Transverse colon (tissue), 4 donors: Measurements from ENCODE around the gene TLX1. TPM values are rescaled to one million over a fixed set of nuclear protein-coding genes. Genes with fewer than 3 reads are reported as not detected.

Source experiments
- DNase-seq: peaks from one replicate; pipeline ENCODE4 v3.0.0-alpha.2; 2019
- H3K27ac ChIP-seq, 4 donors: fragments of 200-600 bp; sonication (generic); 2 replicates each; pipeline ENCODE4 v1.5.1; 2016 to 2018; ENCODE audit warnings: inconsistent platforms in 4 of 4
- H3K27me3 ChIP-seq: fragments of 200-600 bp; sonication (generic); 2 replicates; pipeline ENCODE4 v1.5.1; 2017; ENCODE audit warnings: inconsistent platforms
- H3K36me3 ChIP-seq, 4 donors: fragments of 200-600 bp; sonication (generic); 2 replicates each; pipeline ENCODE4 v1.5.1; 2017 to 2019; ENCODE audit warnings: inconsistent platforms in 4 of 4
- H3K4me1 ChIP-seq, 4 donors: fragments of 200-600 bp; sonication (generic); 2 replicates each; pipeline ENCODE4 v1.5.1; 2017 to 2020; ENCODE audit warnings: inconsistent platforms in 4 of 4
- H3K4me3 ChIP-seq, 4 donors: fragments of 200-600 bp; sonication (generic); 1 replicate in 1 of 4; 2 replicates in 3 of 4; pipeline versions ENCODE4 v1.5.1 to v1.6.1; 2017 to 2019; ENCODE audit warnings: inconsistent platforms in 4 of 4
- H3K9me3 ChIP-seq, 2 donors: fragments of 200-600 bp; sonication (generic); 2 replicates each; pipeline ENCODE4 v1.5.1; 2017 to 2019; ENCODE audit warnings: inconsistent platforms in 2 of 2
- CTCF ChIP-seq, 5 experiments: fragments of 200-600 bp in 3 of 5; fragments of 450-650 bp in 2 of 5; sonication (generic) in 3 of 5; IDR thresholded peaks; 1 replicate in 2 of 5; 2 replicates in 3 of 5; pipeline ENCODE4 v1.5.1; 2016 to 2017; ENCODE audit warnings: antibody characterized with exemption in 5 of 5, inconsistent platforms in 3 of 5, mild to moderate bottlenecking in 2 of 5, moderate library complexity in 1 of 5
- EP300 ChIP-seq: sonication (generic); formaldehyde crosslinking; IDR thresholded peaks from one replicate; pipeline ENCODE4 v1.6.1; 2017; ENCODE audit warnings: antibody characterized with exemption, low read depth
- POLR2A ChIP-seq: fragments of 450-650 bp; IDR thresholded peaks from one replicate; pipeline ENCODE4 v1.6.1; 2016; ENCODE audit warnings: antibody characterized with exemption, mild to moderate bottlenecking, moderate library complexity
- POLR2AphosphoS5 ChIP-seq, 3 donors: sonication (generic); formaldehyde crosslinking; IDR thresholded peaks; one replicate each; pipeline ENCODE4 v1.6.1; 2016; ENCODE audit warnings: antibody characterized with exemption in 3 of 3
- WGBS, 2 donors: methylation state at CpG; one replicate each; pipeline ENCODE4 v1.1.5; 2018; ENCODE audit warnings: low coverage in 1 of 2; 5-methylcytosine and 5-hydroxymethylcytosine counted together
- in situ Hi-C, 4 donors: fragments of 200-750 bp; cut with MboI; loops; one replicate each; pipeline versions ENCODE4 v1.15.0 to v1.15.1; 2017; ENCODE audit warnings: low sequenced_read_pairs in 3 of 4, low pct_ligation_motif_present in 1 of 4, low pct_unique_long_range_greater_than_20kb in 1 of 4
- intact Hi-C: fragments of 100-400 bp; cut with DNase I; formaldehyde crosslinking; loops from one replicate; pipeline ENCODE4 v1.15.1; 2023; ENCODE audit warnings: low total_unique reads
- total RNA-seq, 4 donors: library from RNA; depleted of rRNA; stranded (reverse); fragments of >200 nt; gene quantifications; one replicate each; pipeline ENCODE4 v1.1.0, GENCODE V29; 2016

TLX1 gene
- total RNA-seq, 4 donors from 2014 or later = 0.14 to 0.60 TPM; not detected in 2

- intact Hi-C loops (no loop called here), in situ Hi-C loops (no loop called here)
- Histone ChIP-seq H3K27ac (no peak overlapping the region), H3K9me3 (no peaks in the 10 kb centered on the region), H3K4me1 (peaks cover 9 to 42% (median 26%) of the 10 kb centered on the region in 4 donors), H3K36me3 (no peaks in the 10 kb centered on the region), H3K27me3 (peaks cover 100% of the 10 kb centered on the region), H3K4me3 (peak overlapping the region in 1 of 4 donors; percentile 23)
- TF ChIP-seq POLR2AphosphoS5 (IDR thresholded peaks at IDR 0.05) (no peak), POLR2A (no peak), EP300 (no peak)
- no peak for DNase-seq
- 22% methylated on average over 41 of the region's 54 CpGs; no CpG with 5 or more reads in 1 of the 2 donors for WGBS, 2 donors
Observed at GRCh38 chr10:101133489-101134298, 2.6 kb downstream of the TLX1 start.

GRCh38 chr10:101134299-101135127 lies 3.4 kb downstream of the TLX1 start:
- WGBS, 2 donors = 9% methylated on average over 35 of the region's 60 CpGs; no CpG with 5 or more reads in 1 of the 2 donors
- no peaks in the 10 kb centered on the region for H3K9me3 ChIP-seq
- peaks cover 9 to 42% (median 26%) of the 10 kb centered on the region in 4 donors for H3K4me1 ChIP-seq
- H3K4me3 ChIP-seq = peak overlapping the region in 1 of 4 donors; percentile 23
- H3K27ac ChIP-seq = no peak overlapping the region
- H3K36me3 ChIP-seq = no peaks in the 10 kb centered on the region
- DNase-seq = no peak
- no peak for TF ChIP-seq CTCF (IDR thresholded peaks at IDR 0.05)
- no peak for TF ChIP-seq POLR2AphosphoS5 (IDR thresholded peaks at IDR 0.05)
- no peak for TF ChIP-seq POLR2A
- TF ChIP-seq EP300 = no peak
- peaks cover 100% of the 10 kb centered on the region for H3K27me3 ChIP-seq
- intact Hi-C loops (no loop called here), in situ Hi-C loops (no loop called here)

- no peak overlapping the region for H3K27ac ChIP-seq
- intact Hi-C loops (no loop called here), in situ Hi-C loops (no loop called here)
- no peaks in the 10 kb centered on the region for H3K36me3 ChIP-seq
- H3K27me3 ChIP-seq = peaks cover 100% of the 10 kb centered on the region
- H3K4me1 ChIP-seq = peaks cover 12 to 49% (median 30%) of the 10 kb centered on the region in 4 donors
- DNase-seq = no peak
- 19 to 28% methylated on average over 6 to 35 of the region's 36 CpGs for WGBS, 2 donors
- peak overlapping the region in 1 of 4 donors; percentile 23 for H3K4me3 ChIP-seq
- TF ChIP-seq POLR2A = no peak
- no peak for TF ChIP-seq EP300
- TF ChIP-seq POLR2AphosphoS5 (IDR thresholded peaks at IDR 0.05) = no peak
- TF ChIP-seq CTCF (IDR thresholded peaks at IDR 0.05) = no peak
- H3K9me3 ChIP-seq = no peaks in the 10 kb centered on the region
Observed at GRCh38 chr10:101135141-101136006, 4.3 kb downstream of the TLX1 start.

- Histone ChIP-seq H3K4me1 (peaks cover 10 to 44% (median 29%) of the 10 kb centered on the region in 4 donors), H3K9me3 (no peaks in the 10 kb centered on the region), H3K4me3 (no peak overlapping the region), H3K27ac (no peak overlapping the region), H3K36me3 (no peaks in the 10 kb centered on the region), H3K27me3 (peaks cover 100% of the 10 kb centered on the region)
- no peak for DNase-seq
- TF ChIP-seq CTCF (IDR thresholded peaks at IDR 0.05) (no peak), POLR2A (no peak)
- WGBS, 2 donors = 0 to 12% methylated on average over 1 to 33 of the region's 33 CpGs
- intact Hi-C loops = no loop called here
- in situ Hi-C loops = no loop called here
Observed at GRCh38 chr10:101136007-101136707, 5.1 kb downstream of the TLX1 start.
